WTC11 (cell line): Measurements from ENCODE around the gene PCDHGC5. TPM values are rescaled to one million over a fixed set of nuclear protein-coding genes. Genes with fewer than 3 reads are reported as not detected.

ENCODE experiments used
- ATAC-seq: fragments of 200-7000 bp; cut with Tn5 transposase; 2 replicates; pipeline ENCODE4 v1.10.0; 2021; ENCODE audit warnings: mild to moderate bottlenecking, moderate library complexity
- CTCF ChIA-PET: fragments of 300-600 bp; sonication (Branson Sonifier 250); formaldehyde crosslinking; loops from one replicate; lab custom pipeline; 2021; ENCODE audit warnings: antibody characterized with exemption; lab: Charles Lee
- POLR2A ChIA-PET: fragments of 350-600 bp; sonication (Branson Sonifier 250); formaldehyde crosslinking; loops from one replicate; lab custom pipeline; 2021; ENCODE audit warnings: antibody characterized with exemption; lab: Charles Lee
- DNase-seq: peaks from one replicate; pipeline ENCODE4 v3.0.0; 2021; ENCODE audit warnings: low spot score
- H3K27ac Mint-ChIP-seq: 2 replicates; pipeline ENCODE4 v1.8.0; 2021; ENCODE audit warnings: mixed read lengths
- H3K27me3 Mint-ChIP-seq: 2 replicates; pipeline ENCODE4 v1.8.0; 2021; ENCODE audit warnings: low read depth, mild to moderate bottlenecking, moderate library complexity, mixed read lengths
- H3K36me3 Mint-ChIP-seq: 2 replicates; pipeline ENCODE4 v1.8.0; 2021; ENCODE audit warnings: mixed read lengths
- H3K4me1 Mint-ChIP-seq: 2 replicates; pipeline ENCODE4 v1.8.0; 2022; ENCODE audit warnings: mixed read lengths
- H3K4me3 Mint-ChIP-seq: 2 replicates; pipeline ENCODE4 v1.8.0; 2021; ENCODE audit warnings: mild to moderate bottlenecking, moderate library complexity, mixed read lengths
- H3K9me3 Mint-ChIP-seq: 2 replicates; pipeline ENCODE4 v1.8.0; 2021; ENCODE audit warnings: mixed read lengths
- AR ChIP-seq: fragments of 250-450 bp; sonication (Bioruptor Pico); IDR thresholded peaks from 2 replicates; pipeline ENCODE4 v1.9.0; 2021; ENCODE audit warnings: mild to moderate bottlenecking
- ATF3 ChIP-seq: sonication (generic); formaldehyde crosslinking; conservative IDR thresholded peaks from 2 replicates; pipeline ENCODE4 v1.8.1; 2022; ENCODE audit warnings: mild to moderate bottlenecking, missing genetic modification reagents
- CBFB ChIP-seq: sonication (generic); formaldehyde crosslinking; IDR thresholded peaks from 2 replicates; pipeline ENCODE4 v1.8.1; 2022; ENCODE audit warnings: mild to moderate bottlenecking, low read depth, missing genetic modification reagents
- E2F4 ChIP-seq: sonication (generic); formaldehyde crosslinking; IDR thresholded peaks from 2 replicates; pipeline ENCODE4 v1.8.1; 2022; ENCODE audit warnings: low read depth, mild to moderate bottlenecking, moderate library complexity, missing genetic modification reagents, borderline replicate concordance
- E2F5 ChIP-seq: sonication (generic); formaldehyde crosslinking; IDR thresholded peaks from 2 replicates; pipeline ENCODE4 v1.8.1; 2022; ENCODE audit warnings: mild to moderate bottlenecking, moderate library complexity, missing genetic modification reagents
- ELF4 ChIP-seq: sonication (generic); formaldehyde crosslinking; IDR thresholded peaks from 2 replicates; pipeline ENCODE4 v1.8.1; 2022; ENCODE audit warnings: low read depth, mild to moderate bottlenecking, moderate library complexity, missing genetic modification reagents
- EMX1 ChIP-seq: fragments of 250-450 bp; sonication (Bioruptor Pico); IDR thresholded peaks from 2 replicates; pipeline ENCODE4 v1.8.0; 2021; ENCODE audit warnings: mild to moderate bottlenecking
- FOXP1 ChIP-seq: sonication (generic); formaldehyde crosslinking; IDR thresholded peaks from 2 replicates; pipeline ENCODE4 v1.8.0; 2022; ENCODE audit warnings: missing genetic modification reagents, mild to moderate bottlenecking, moderate library complexity, borderline replicate concordance
- GABPB1 ChIP-seq: sonication (generic); formaldehyde crosslinking; IDR thresholded peaks from 2 replicates; pipeline ENCODE4 v1.8.1; 2023; ENCODE audit warnings: mild to moderate bottlenecking, missing genetic modification reagents
- KAT7 ChIP-seq: sonication (generic); formaldehyde crosslinking; IDR thresholded peaks from 2 replicates; pipeline ENCODE4 v1.8.1; 2023; ENCODE audit warnings: missing genetic modification reagents, mild to moderate bottlenecking, borderline replicate concordance
- MXD4 ChIP-seq: fragments of 250-450 bp; sonication (Bioruptor Pico); IDR thresholded peaks from 2 replicates; pipeline ENCODE4 v1.8.0; 2021; ENCODE audit warnings: mild to moderate bottlenecking, moderate library complexity, borderline replicate concordance
- SMAD3 ChIP-seq: sonication (generic); formaldehyde crosslinking; IDR thresholded peaks from 2 replicates; pipeline ENCODE4 v1.8.0; 2022; ENCODE audit warnings: missing genetic modification reagents, mild to moderate bottlenecking, borderline replicate concordance
- SP1 ChIP-seq: sonication (generic); formaldehyde crosslinking; conservative IDR thresholded peaks from 2 replicates; pipeline ENCODE4 v1.8.1; 2022; ENCODE audit warnings: missing genetic modification reagents
- ZNF121 ChIP-seq: sonication (generic); formaldehyde crosslinking; IDR thresholded peaks from 2 replicates; pipeline ENCODE4 v1.8.0; 2023; ENCODE audit warnings: missing genetic modification reagents
- ZNF232 ChIP-seq: sonication (generic); formaldehyde crosslinking; IDR thresholded peaks from 2 replicates; pipeline ENCODE4 v1.8.0; 2022; ENCODE audit warnings: mild to moderate bottlenecking, missing genetic modification reagents
- ZNF423 ChIP-seq: fragments of 250-450 bp; sonication (Bioruptor Pico); IDR thresholded peaks from 2 replicates; pipeline ENCODE4 v2.1.2; 2022; ENCODE audit warnings: mild to moderate bottlenecking, moderate library complexity
- ZNF512 ChIP-seq: sonication (generic); formaldehyde crosslinking; IDR thresholded peaks from 2 replicates; pipeline ENCODE4 v1.8.1; 2022; ENCODE audit warnings: missing genetic modification reagents, borderline replicate concordance
- total RNA-seq: library from RNA; stranded (reverse); gene quantifications from 3 replicates; pipeline ENCODE4 v1.2.3, GENCODE V29; 2021
- TF ChIP-seq, protein P1 (sequence below): fragments of 250-450 bp; sonication (Bioruptor Pico); conservative IDR thresholded peaks from 2 replicates; pipeline ENCODE4 v1.9.0; 2021; ENCODE audit warnings: mild to moderate bottlenecking
- TF ChIP-seq, protein P2 (sequence below): sonication (generic); formaldehyde crosslinking; IDR thresholded peaks from 2 replicates; pipeline ENCODE4 v1.8.0; 2022; ENCODE audit warnings: mild to moderate bottlenecking, missing genetic modification reagents
- TF ChIP-seq, protein P3 (sequence below): fragments of 250-450 bp; sonication (Bioruptor Pico); IDR thresholded peaks from 2 replicates; pipeline ENCODE4 v1.9.0; 2021; ENCODE audit warnings: moderate library complexity, mild to moderate bottlenecking, inconsistent platforms, borderline replicate concordance

The PCDHGC5 gene
- total RNA-seq, 1 experiment from 2014 or later = 1.5 TPM

- CTCF ChIA-PET = interaction anchor here (4.1 kb wide), 1 partner anchor 12 kb away, joined by 36 read pairs; no protein-coding TSS in a partner anchor
- Mint-ChIP-seq H3K36me3 (peaks cover 16% of the 10 kb centered on the region), H3K27me3 (peaks cover 73% of the 10 kb centered on the region), H3K9me3 (no peaks in the 10 kb centered on the region), H3K4me3 (no peak overlapping the region), H3K27ac (no peak overlapping the region), H3K4me1 (peaks cover 54% of the 10 kb centered on the region)
- ATAC-seq = no peak
- DNase-seq = no peak
- POLR2A ChIA-PET = no interaction called here
- TF ChIP-seq, protein P1, sequence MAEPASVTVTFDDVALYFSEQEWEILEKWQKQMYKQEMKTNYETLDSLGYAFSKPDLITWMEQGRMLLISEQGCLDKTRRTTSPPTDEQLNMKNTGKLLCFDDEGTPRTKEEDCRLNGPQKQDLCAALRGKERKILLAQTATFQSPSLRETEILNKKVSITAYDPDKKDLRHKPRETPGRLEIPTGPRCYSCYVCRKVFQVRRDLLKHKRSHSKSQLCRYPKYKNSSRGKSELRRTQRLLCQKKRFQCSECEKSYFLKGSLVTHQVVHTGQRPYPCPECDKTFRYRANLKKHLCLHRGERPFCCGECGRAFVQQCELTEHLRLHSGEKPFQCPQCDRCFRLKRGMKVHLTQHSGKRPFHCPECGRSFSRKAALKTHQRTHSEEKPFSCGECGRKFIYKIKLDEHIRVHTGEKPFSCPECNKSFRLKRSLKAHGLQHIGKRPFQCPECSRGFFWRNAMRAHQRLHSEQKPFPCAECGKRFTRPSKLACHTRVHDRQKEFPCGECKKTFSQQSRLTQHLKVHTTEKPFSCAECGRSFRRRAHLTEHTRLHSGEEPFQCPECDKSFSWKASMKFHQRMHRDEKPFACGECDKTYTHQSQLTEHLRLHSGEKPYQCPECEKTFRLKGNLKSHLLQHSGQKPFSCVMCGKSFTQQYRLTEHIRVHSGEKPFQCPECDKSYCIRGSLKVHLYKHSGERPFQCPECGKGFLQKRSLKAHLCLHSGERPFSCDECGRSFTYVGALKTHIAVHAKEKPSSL (CRISPR knock-in tag) = no peak
- no peak for TF ChIP-seq ATF3 (CRISPR knock-in tag)
- TF ChIP-seq ZNF121 = no peak
- TF ChIP-seq, protein P2, sequence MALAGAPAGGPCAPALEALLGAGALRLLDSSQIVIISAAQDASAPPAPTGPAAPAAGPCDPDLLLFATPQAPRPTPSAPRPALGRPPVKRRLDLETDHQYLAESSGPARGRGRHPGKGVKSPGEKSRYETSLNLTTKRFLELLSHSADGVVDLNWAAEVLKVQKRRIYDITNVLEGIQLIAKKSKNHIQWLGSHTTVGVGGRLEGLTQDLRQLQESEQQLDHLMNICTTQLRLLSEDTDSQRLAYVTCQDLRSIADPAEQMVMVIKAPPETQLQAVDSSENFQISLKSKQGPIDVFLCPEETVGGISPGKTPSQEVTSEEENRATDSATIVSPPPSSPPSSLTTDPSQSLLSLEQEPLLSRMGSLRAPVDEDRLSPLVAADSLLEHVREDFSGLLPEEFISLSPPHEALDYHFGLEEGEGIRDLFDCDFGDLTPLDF (CRISPR knock-in tag) = no peak
- TF ChIP-seq ZNF423 (CRISPR knock-in tag) = no peak
- TF ChIP-seq, protein P3, sequence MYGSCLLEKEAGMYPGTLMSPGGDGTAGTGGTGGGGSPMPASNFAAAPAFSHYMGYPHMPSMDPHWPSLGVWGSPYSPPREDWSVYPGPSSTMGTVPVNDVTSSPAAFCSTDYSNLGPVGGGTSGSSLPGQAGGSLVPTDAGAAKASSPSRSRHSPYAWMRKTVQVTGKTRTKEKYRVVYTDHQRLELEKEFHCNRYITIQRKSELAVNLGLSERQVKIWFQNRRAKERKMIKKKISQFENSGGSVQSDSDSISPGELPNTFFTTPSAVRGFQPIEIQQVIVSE (CRISPR knock-in tag) = no peak
- no peak for TF ChIP-seq E2F4
- no peak for TF ChIP-seq CBFB (CRISPR knock-in tag)
- TF ChIP-seq ZNF512 = no peak
- no peak for TF ChIP-seq EMX1 (CRISPR knock-in tag)
- no peak for TF ChIP-seq AR
- no peak for TF ChIP-seq SMAD3 (CRISPR knock-in tag)
- no peak for TF ChIP-seq FOXP1 (CRISPR knock-in tag)
Observed at GRCh38 chr5:141490271-141490670, 1.4 kb downstream of the PCDHGC5 start.

DNA sequence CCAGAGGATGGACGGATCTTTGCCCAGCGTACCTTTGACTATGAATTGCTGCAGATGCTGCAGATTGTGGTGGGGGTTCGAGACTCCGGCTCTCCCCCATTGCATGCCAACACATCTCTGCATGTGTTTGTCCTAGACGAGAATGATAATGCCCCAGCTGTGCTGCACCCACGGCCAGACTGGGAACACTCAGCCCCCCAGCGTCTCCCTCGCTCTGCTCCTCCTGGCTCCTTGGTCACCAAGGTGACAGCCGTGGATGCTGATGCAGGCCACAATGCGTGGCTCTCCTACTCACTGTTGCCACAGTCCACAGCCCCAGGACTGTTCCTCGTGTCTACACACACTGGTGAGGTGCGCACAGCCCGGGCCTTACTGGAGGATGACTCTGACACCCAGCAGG is 1.9 kb downstream of the PCDHGC5 start:
- Mint-ChIP-seq H3K9me3 (no peaks in the 10 kb centered on the region), H3K27ac (no peak overlapping the region)
- CTCF ChIA-PET = interaction anchor here (1.0 to 6.8 kb wide), 9 partner anchors 14 to 267 kb away, joined by 3 to 113 read pairs (median 13); partner anchors contain the start of genes PCDHB14, PCDHGA10, PCDHGA11 and PCDHGB6
- no peak for TF ChIP-seq GABPB1 (CRISPR knock-in tag)
- no peak for TF ChIP-seq ZNF512
- no peak for TF ChIP-seq SP1 (CRISPR knock-in tag)
- no peak for TF ChIP-seq ELF4 (CRISPR knock-in tag)
- TF ChIP-seq ZNF232 (CRISPR knock-in tag) = no peak
- no peak for TF ChIP-seq MXD4 (CRISPR knock-in tag)
- TF ChIP-seq E2F4 = no peak
- TF ChIP-seq KAT7 (CRISPR knock-in tag) = no peak
- no peak for TF ChIP-seq E2F5 (CRISPR knock-in tag)

More for the DNA sequence above, 1.9 kb downstream of the PCDHGC5 start:
- no peak overlapping the region for H3K4me3 Mint-ChIP-seq
- H3K36me3 Mint-ChIP-seq = peaks cover 16% of the 10 kb centered on the region
- no peak for ATAC-seq
- peaks cover 54% of the 10 kb centered on the region for H3K4me1 Mint-ChIP-seq
- DNase-seq = no peak
- H3K27me3 Mint-ChIP-seq = peaks cover 68% of the 10 kb centered on the region
- POLR2A ChIA-PET = interaction anchor here (1.0 kb wide), 1 partner anchor 15 kb away, joined by 3 read pairs; the partner anchor contains the start of gene PCDHGC3
